ENCODE data around the gene CASKIN1.
"Not testable (repeated sequence)": the region's sequence is repeated elsewhere in the genome, so short reads cannot be mapped to it uniquely, and the experiment has no call there.

The CASKIN1 gene

GRCh38 chr16:2196162-2196980 lies at the start of gene CASKIN1:
CASKIN1 (minus strand) TSS chr16:2196605; CDS start chr16:2196432, 173 bp downstream.
- DNase-seq (ENCODE audit: low spot score), result peak; percentile 71

- DNase-seq (ENCODE audit: low spot score), result no peak
Measured at GRCh38 chr16:2244926-2245795, 48.8 kb upstream of the CASKIN1 start.

DNA sequence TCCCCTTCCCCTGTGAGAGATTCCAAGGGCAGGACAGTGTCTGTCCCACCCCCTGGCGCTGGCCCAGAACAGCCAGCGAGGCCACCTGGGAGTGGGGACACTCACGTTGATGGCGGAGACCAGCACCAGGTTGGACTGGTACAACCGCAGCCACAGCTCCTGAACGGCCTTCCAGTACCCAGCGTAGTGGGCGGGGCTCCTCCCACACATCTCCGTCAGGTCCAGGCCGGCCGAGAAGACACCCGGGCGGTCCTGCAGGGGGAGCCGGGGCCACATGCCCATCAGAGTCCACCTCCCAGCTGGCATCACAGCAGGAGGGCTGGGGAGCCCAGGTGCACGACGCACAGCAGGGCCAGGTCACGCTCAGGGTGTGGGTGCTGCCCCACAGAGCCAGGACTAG lies 47.9 kb upstream of the CASKIN1 start:
- no peak for DNase-seq (ENCODE audit: low spot score)

GRCh38 chr16:2243781-2244180 lies 47.4 kb upstream of the CASKIN1 start:
- DNase-seq (ENCODE audit: low spot score), result no peak

DNA sequence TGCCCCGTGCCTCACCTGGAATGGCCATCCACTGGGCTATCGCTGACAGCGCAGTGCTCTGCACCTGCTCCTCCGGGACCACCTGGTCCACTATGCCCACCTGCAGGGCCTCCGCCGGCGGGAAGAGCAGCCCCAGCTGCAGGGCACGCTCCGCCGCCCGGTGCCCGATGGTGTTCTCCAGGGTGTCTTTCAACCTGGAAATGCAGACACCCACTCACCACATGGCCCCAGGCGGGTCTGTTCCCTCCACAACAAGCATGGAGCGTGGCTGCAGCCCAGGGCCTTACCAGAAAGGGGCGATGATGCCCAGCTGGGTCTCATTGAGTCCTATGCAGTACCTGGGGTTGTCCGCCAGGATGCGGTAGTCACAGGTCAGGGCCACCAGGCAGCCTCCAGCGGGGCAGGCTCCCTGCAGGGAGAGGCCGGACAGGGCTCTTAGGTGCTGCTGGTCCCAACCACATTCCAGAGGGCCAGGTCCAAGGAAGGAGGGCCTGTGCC lies 46.7 kb upstream of the CASKIN1 start:
- DNase-seq (ENCODE audit: low spot score), result no peak

DNA sequence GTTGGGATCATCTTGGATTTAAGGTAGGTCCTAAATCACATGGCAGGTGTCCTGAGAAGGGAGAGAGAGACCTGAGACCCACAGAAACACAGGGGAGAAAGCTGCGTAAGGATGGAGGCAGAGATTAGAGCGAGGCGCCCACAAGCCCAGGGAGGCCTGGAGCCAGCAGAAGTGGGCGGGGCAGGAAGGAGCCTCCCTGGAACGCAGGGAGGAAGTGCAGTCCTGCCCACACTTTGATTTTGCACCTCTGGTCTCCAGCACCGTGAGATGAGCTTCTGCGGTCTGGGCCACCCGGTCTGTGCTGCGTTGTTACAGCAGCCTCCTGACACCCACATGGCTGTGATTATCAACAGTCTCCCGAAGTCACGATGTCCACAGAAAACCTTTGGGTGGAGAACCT lies 46.2 kb upstream of the CASKIN1 start:
- DNase-seq (ENCODE audit: low spot score), result no peak

DNA sequence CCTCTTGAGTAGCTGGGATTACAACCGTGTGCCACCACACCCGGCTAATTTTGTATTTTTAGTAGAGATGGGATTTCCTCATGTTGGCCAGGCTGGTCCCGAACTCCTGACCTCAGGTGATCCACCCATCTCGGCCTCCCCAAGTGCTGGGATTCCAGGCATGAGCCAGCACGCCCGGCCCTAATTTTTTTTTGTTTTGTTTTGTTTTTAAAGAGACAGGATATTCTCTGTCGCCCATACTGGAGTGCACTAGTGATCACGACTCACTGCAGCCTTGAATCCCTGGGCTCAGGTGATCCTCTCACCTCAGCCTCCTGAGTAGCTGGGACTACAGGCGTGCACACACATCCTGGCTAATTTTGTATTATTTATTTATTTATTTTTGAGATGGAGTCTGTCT lies 43.9 kb upstream of the CASKIN1 start:
- DNase-seq (ENCODE audit: low spot score), result not testable (repeated sequence)

GRCh38 chr16:2238838-2239675 lies 42.7 kb upstream of the CASKIN1 start:
- DNase-seq (ENCODE audit: low spot score), result peak; percentile 64

DNA sequence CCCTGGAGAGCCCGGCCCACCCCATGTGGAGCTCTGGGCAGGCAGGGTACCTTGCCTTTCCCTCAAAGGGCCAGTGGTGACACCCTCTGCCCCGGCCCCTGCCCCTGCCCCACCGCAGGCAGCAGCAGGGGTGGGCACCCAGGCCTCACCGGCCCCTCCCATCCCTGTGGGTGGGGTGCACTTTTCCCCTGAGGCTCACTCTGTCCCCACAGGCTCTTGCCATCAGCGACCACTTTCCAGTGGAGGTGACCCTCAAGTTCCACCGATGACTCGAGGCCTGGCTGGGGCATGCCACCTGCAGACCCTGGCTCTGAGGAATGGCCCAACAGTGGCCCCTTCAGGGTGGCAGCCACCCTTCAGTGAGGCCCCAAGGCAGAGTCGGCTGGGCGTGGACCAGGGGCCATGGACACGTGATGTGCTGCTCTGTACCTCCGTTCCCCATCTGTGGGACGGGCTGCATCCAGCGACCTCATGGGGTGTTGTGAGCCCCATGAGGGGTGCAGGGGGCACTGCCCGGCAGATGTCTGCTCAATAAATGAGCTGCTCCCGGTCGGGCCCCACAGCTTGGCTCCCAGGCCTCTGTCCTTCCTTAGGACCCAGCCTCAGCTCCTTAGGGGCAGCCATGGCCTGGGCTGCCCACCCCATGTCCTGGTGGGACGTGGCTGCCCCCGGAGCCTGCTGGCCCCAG lies 41.9 kb upstream of the CASKIN1 start:
- DNase-seq (ENCODE audit: low spot score), result no peak

DNA sequence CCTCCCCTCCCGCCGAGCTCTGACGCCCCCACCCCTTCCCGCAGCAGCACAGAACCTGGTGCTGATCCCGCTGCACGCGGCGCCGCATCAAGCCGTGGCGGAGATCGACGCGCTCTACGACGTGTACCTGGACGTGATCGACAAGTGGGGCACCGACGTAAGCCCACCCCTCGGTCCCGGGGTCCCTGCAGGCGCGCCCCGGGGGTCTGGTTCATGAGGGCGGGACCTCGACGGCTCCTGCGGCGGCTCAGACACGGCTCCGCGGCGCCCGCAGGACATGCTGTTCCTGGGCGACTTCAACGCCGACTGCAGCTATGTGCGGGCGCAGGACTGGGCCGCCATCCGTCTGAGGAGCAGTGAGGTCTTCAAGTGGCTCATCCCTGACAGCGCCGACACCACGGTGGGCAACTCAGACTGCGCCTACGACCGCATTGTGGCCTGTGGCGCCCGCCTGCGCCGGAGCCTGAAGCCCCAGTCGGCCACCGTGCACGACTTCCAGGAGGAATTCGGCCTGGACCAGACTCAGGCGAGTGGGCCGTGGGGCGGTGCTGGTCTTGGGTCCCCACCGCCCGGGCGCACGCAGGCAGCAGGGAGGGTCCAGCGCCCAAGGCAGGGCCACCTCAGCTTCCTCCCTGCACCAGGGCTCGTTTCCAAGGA lies 41.2 kb upstream of the CASKIN1 start:
- no peak for DNase-seq (ENCODE audit: low spot score)

DNA sequence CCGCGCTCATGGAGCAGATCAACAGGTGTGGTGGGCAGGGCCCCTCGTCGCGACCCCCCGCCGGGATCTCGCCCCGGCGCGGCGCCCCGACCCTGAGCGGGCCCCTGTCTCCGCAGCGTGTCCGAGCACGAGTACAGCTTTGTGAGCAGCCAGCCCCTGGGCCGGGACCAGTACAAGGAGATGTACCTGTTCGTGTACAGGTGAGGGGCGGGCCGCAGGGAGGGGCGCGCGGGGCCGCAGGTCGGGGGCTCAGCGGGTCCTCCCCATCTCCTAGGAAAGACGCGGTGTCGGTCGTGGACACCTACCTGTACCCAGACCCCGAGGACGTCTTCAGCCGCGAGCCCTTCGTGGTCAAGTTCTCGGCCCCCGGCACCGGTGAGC lies 40.7 kb upstream of the CASKIN1 start:
- DNase-seq (ENCODE audit: low spot score), result no peak

DNA sequence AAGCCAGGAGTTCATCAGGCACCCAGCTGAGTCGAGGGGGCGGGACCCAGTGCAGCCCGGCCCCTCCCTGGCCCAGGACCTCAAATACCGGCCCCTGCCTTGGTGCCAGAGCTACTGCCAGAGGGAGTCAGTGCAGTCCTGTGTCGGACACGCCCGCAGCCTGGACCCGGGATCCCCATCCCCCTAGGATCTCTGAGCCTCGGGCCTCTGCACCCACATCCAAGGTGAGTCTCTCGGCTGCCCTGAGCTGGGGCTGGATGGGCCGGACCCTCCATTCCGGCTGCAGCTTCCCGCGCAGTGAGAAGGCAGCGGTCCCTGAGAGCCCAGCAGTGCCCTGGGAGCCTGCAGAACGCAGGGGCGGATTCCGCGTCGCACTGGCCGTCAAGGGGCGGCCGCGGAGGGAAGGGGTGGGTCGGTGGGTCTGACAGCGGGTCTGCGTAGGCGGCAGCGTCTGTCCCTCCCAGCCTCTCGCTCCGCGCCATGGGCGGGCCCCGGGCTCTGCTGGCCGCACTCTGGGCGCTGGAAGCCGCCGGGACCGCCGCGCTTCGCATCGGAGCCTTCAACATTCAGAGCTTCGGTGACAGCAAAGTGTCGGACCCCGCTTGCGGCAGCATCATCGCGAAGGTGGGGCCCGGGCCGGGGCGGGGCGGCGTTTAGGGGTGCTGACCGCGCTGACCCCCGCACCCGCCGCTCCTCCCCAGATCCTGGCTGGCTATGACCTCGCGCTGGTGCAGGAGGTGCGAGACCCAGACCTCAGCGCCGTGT lies 40.1 kb upstream of the CASKIN1 start, which contains the start of gene DNASE1L2:
DNASE1L2 (plus strand) TSS at position 108 of the 765 bp plus-strand sequence; CDS start at position 481, 373 bp downstream.
- DNase-seq (ENCODE audit: low spot score), result peak; percentile 75

- no peak for DNase-seq (ENCODE audit: low spot score)
Measured at GRCh38 chr16:2235695-2236336, 39.4 kb upstream of the CASKIN1 start.

GRCh38 chr16:2235234-2235651 lies 38.8 kb upstream of the CASKIN1 start:
- DNase-seq (ENCODE audit: low spot score), result no peak

- DNase-seq (ENCODE audit: low spot score), result no peak
Measured at GRCh38 chr16:2234813-2235170, 38.4 kb upstream of the CASKIN1 start.

DNA sequence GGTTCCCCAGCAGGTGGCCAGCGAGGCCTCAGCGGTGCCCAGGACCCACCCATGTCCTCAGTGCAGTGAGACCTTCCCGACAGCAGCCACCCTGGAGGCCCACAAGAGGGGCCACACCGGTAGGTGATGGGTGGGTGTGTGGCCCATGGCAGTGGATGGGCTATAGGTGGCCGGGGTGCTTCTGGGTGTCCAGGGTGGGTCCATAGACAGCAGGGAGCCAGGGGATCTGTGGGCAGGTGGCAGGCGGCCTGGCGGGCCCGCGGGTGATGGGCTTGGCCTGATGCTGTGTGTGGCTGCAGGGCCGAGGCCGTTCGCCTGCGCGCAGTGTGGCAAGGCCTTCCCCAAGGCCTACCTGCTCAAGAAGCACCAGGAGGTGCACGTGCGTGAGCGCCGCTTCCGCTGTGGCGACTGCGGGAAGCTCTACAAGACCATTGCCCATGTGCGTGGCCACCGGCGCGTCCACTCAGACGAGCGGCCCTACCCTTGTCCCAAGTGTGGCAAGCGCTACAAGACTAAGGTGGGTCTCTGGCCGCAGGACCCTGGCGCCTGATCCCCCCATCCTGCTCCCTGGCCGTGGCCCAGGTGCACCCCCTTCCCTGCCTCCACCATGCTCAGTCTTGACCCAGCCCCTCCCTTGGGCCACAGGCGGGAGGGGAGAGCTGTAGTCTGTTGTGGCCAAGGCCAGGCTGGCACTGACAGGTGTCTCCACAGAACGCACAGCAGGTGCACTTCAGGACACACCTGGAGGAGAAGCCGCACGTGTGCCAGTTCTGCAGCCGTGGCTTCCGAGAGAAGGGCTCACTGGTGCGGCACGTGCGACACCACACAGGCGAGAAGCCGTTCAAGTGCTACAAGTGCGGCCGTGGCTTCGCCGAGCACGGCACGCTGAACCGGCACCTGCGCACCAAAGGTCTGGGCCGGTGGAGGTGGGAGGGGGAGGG lies 37.7 kb upstream of the CASKIN1 start:
- DNase-seq (ENCODE audit: low spot score), result no peak

GRCh38 chr16:2233046-2233775 lies 36.8 kb upstream of the CASKIN1 start:
- DNase-seq (ENCODE audit: low spot score), result no peak

All from ecto neural progenitor cell (in vitro differentiated cells).